ENCODE results near the gene CACNA1A. TPM values are rescaled to one million over a fixed set of nuclear protein-coding genes. Genes with fewer than 3 reads are reported as not detected.

Gene CACNA1A
- total RNA-seq, 4 donors from 2014 or later = 0.33 to 0.75 (median 0.43) TPM

- Histone ChIP-seq H3K4me3 (no peak overlapping the region), H3K9me3 (peaks cover 0 to 23% (median 19%) of the 10 kb centered on the region in 4 donors), H3K36me3 (no peaks in the 10 kb centered on the region), H3K27me3 (peaks cover 0 to 44% (median 0%) of the 10 kb centered on the region in 4 donors), H3K4me1 (no peaks in the 10 kb centered on the region), H3K27ac (replicated peaks in 1 of 4) (no peak overlapping the region)
- WGBS = 66% methylated on average over 3 of the region's 3 CpGs
- no peak for TF ChIP-seq POLR2A (IDR thresholded peaks at IDR 0.05; ENCODE audit: low read depth)
- TF ChIP-seq POLR2AphosphoS5 (IDR thresholded peaks at IDR 0.05) = no peak
- TF ChIP-seq EP300 (IDR thresholded peaks at IDR 0.05) = no peak
- TF ChIP-seq CTCF (IDR thresholded peaks at IDR 0.05) = no peak
- DNase-seq (ENCODE audit: extremely low spot score) = no peak
- intact Hi-C loops (cut with DNase I) = no loop called here
Observed at GRCh38 chr19:13337181-13337580, 169.1 kb downstream of the CACNA1A start.

GRCh38 chr19:13334801-13335481, 171.3 kb downstream of the CACNA1A start:
- Histone ChIP-seq H3K36me3 (no peaks in the 10 kb centered on the region), H3K27ac (replicated peaks in 1 of 4) (no peak overlapping the region), H3K4me1 (no peaks in the 10 kb centered on the region), H3K4me3 (no peak overlapping the region), H3K9me3 (peaks cover 0 to 33% (median 18%) of the 10 kb centered on the region in 4 donors), H3K27me3 (peaks cover 0 to 42% (median 0%) of the 10 kb centered on the region in 4 donors)
- WGBS = 72% methylated on average over 7 of the region's 7 CpGs
- TF ChIP-seq CTCF (IDR thresholded peaks at IDR 0.05) (no peak), POLR2AphosphoS5 (IDR thresholded peaks at IDR 0.05) (no peak), EP300 (IDR thresholded peaks at IDR 0.05) (no peak), POLR2A (IDR thresholded peaks at IDR 0.05; ENCODE audit: low read depth) (no peak)
- DNase-seq (ENCODE audit: extremely low spot score) = no peak
- intact Hi-C loops (cut with DNase I) = no loop called here

GRCh38 chr19:13330285-13330684, 176.0 kb downstream of the CACNA1A start:
- H3K4me1 ChIP-seq = no peaks in the 10 kb centered on the region
- no peak for TF ChIP-seq CTCF (IDR thresholded peaks at IDR 0.05)
- TF ChIP-seq POLR2AphosphoS5 (IDR thresholded peaks at IDR 0.05) = no peak
- no peak for TF ChIP-seq POLR2A (IDR thresholded peaks at IDR 0.05; ENCODE audit: low read depth)
- no peak for TF ChIP-seq EP300 (IDR thresholded peaks at IDR 0.05)
- peaks cover 0 to 51% (median 0%) of the 10 kb centered on the region in 4 donors for H3K27me3 ChIP-seq
- no peak for DNase-seq (ENCODE audit: extremely low spot score)
- WGBS = 87% methylated on average over 6 of the region's 6 CpGs
- intact Hi-C loops (cut with DNase I) = no loop called here
- no peak overlapping the region for H3K4me3 ChIP-seq
- H3K36me3 ChIP-seq = no peaks in the 10 kb centered on the region
- H3K9me3 ChIP-seq = peaks cover 0 to 9% (median 0%) of the 10 kb centered on the region in 4 donors
- H3K27ac ChIP-seq (replicated peaks in 1 of 4) = no peak overlapping the region

DNA sequence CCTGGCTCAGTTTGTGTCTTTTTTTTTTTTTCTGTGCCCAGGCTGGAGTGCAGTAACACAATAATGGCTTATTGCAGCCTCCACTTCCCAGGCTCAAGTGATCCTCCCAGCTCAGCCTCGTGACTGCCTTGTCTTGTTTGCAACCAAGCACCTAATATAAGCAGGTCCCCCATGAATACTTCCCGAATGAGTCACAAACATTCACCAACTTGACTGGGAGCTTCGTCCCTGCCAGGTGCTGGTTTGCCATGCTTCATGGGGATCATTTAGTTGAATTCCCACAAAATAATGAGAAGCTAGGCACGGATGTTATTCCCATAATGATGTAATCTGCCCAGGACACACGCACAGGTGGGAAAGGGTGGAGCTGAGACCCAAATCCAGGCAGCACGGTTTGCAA, 176.5 kb downstream of the CACNA1A start:
- H3K4me3 ChIP-seq = no peak overlapping the region
- peaks cover 0 to 49% (median 0%) of the 10 kb centered on the region in 4 donors for H3K27me3 ChIP-seq
- no peaks in the 10 kb centered on the region for H3K4me1 ChIP-seq
- H3K36me3 ChIP-seq = no peaks in the 10 kb centered on the region
- WGBS = 76% methylated on average over 6 of the region's 6 CpGs
- TF ChIP-seq POLR2A (IDR thresholded peaks at IDR 0.05; ENCODE audit: low read depth) (no peak), CTCF (IDR thresholded peaks at IDR 0.05) (no peak), EP300 (IDR thresholded peaks at IDR 0.05) (no peak), POLR2AphosphoS5 (IDR thresholded peaks at IDR 0.05) (no peak)
- intact Hi-C loops (cut with DNase I) = no loop called here
- no peak overlapping the region for H3K27ac ChIP-seq (replicated peaks in 1 of 4)
- no peak for DNase-seq (ENCODE audit: extremely low spot score)
- peaks cover 0 to 9% (median 0%) of the 10 kb centered on the region in 4 donors for H3K9me3 ChIP-seq

All from esophagus muscularis mucosa (tissue), 4 donors.